ENCODE measurements around the gene CDKAL1. TPM values are rescaled to one million over a fixed set of nuclear protein-coding genes. Genes with fewer than 3 reads are reported as not detected.
"Not testable (repeated sequence)": the region's sequence is repeated elsewhere in the genome, so short reads cannot be mapped to it uniquely, and the experiment has no call there.

Gene CDKAL1
- total RNA-seq, 1 donor, result 26.8 TPM

- TF ChIP-seq, protein P1, sequence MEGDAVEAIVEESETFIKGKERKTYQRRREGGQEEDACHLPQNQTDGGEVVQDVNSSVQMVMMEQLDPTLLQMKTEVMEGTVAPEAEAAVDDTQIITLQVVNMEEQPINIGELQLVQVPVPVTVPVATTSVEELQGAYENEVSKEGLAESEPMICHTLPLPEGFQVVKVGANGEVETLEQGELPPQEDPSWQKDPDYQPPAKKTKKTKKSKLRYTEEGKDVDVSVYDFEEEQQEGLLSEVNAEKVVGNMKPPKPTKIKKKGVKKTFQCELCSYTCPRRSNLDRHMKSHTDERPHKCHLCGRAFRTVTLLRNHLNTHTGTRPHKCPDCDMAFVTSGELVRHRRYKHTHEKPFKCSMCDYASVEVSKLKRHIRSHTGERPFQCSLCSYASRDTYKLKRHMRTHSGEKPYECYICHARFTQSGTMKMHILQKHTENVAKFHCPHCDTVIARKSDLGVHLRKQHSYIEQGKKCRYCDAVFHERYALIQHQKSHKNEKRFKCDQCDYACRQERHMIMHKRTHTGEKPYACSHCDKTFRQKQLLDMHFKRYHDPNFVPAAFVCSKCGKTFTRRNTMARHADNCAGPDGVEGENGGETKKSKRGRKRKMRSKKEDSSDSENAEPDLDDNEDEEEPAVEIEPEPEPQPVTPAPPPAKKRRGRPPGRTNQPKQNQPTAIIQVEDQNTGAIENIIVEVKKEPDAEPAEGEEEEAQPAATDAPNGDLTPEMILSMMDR (IDR thresholded peaks at IDR 0.05; ENCODE audit: insufficient read depth, low read depth, low read length), result no peak
- no peak overlapping the region for H3K4me3 ChIP-seq (ENCODE audit: low read depth, low read length)
- DNase-seq (ENCODE audit: low read depth), result no peak
These were observed 515.3 kb downstream of the CDKAL1 start for GRCh38 chr6:21049572-21049971.

GRCh38 chr6:21050935-21051334 lies 516.7 kb downstream of the CDKAL1 start:
- DNase-seq (ENCODE audit: low read depth), result peak; percentile 16
- no peak overlapping the region for H3K4me3 ChIP-seq (ENCODE audit: low read depth, low read length)
- TF ChIP-seq, protein P1 (IDR thresholded peaks at IDR 0.05; ENCODE audit: insufficient read depth, low read depth, low read length), result no peak

GRCh38 chr6:21051777-21052176 lies 517.5 kb downstream of the CDKAL1 start:
- TF ChIP-seq, protein P1 (IDR thresholded peaks at IDR 0.05; ENCODE audit: insufficient read depth, low read depth, low read length), result no peak
- DNase-seq (ENCODE audit: low read depth), result no peak
- no peak overlapping the region for H3K4me3 ChIP-seq (ENCODE audit: low read depth, low read length)

- DNase-seq (ENCODE audit: low read depth), result peak; percentile 42
- TF ChIP-seq, protein P1 (IDR thresholded peaks at IDR 0.05; ENCODE audit: insufficient read depth, low read depth, low read length), result no peak
- H3K4me3 ChIP-seq (ENCODE audit: low read depth, low read length), result no peak overlapping the region
These were observed 519.4 kb downstream of the CDKAL1 start for GRCh38 chr6:21053612-21054011.

GRCh38 chr6:21055480-21055879 lies 521.2 kb downstream of the CDKAL1 start:
- not testable (repeated sequence) for H3K4me3 ChIP-seq (ENCODE audit: low read depth, low read length); DNase-seq (ENCODE audit: low read depth)

GRCh38 chr6:21061892-21062291 lies 527.6 kb downstream of the CDKAL1 start:
- DNase-seq (ENCODE audit: low read depth), result no peak
- TF ChIP-seq, protein P1 (IDR thresholded peaks at IDR 0.05; ENCODE audit: insufficient read depth, low read depth, low read length), result no peak
- H3K4me3 ChIP-seq (ENCODE audit: low read depth, low read length), result no peak overlapping the region

GRCh38 chr6:21064756-21065340 lies 530.6 kb downstream of the CDKAL1 start:
- TF ChIP-seq, protein P1 (IDR thresholded peaks at IDR 0.05; ENCODE audit: insufficient read depth, low read depth, low read length), result no peak
- DNase-seq (ENCODE audit: low read depth), result peak; percentile 42
- H3K4me3 ChIP-seq (ENCODE audit: low read depth, low read length), result no peak overlapping the region

All from fibroblast of villous mesenchyme (primary cell).